Sciatic nerve (tissue), 2 donors: ENCODE results near the gene TMEM131. TPM values are rescaled to one million over a fixed set of nuclear protein-coding genes. Genes with fewer than 3 reads are reported as not detected.

Source experiments
- ATAC-seq: fragments of 200-7000 bp; cut with Tn5 transposase; one replicate; pipeline ENCODE4 v1.9.1; 2020; ENCODE audit warnings: mild to moderate bottlenecking, moderate library complexity
- DNase-seq: peaks from one replicate; pipeline ENCODE4 v3.0.0-alpha.2; 2020; ENCODE audit warnings: low spot score
- intact Hi-C: fragments of 100-400 bp; cut with DNase I; formaldehyde crosslinking; loops from one replicate; pipeline ENCODE4 v1.14.2; 2022
- total RNA-seq: library from RNA; stranded (reverse); fragmentation: NEBNext Ultra II Directional; extraction: Animal tissue kit (Norgen Biotek cat#: 25700); gene quantifications from one replicate; pipeline ENCODE4 v1.2.1, GENCODE V29; 2021
- donor health status: DM: no; HTN: no; CAD: no.
- donor health status: DM: no; HTN: no; CAD: no.

The TMEM131 gene
- total RNA-seq, 1 donor from 2014 or later, result 43.2 TPM

- DNase-seq (no peak), ATAC-seq (no peak)
- intact Hi-C loops, result no loop called here
These were observed 256.5 kb downstream of the TMEM131 start for GRCh38 chr2:97739020-97739892.

- DNase-seq, result no peak
- intact Hi-C loops, result no loop called here
These were observed 257.3 kb downstream of the TMEM131 start for GRCh38 chr2:97738179-97739019.

GRCh38 chr2:97737421-97738178, 258.1 kb downstream of the TMEM131 start:
- no peak for DNase-seq
- intact Hi-C loops, result no loop called here
- no peak for ATAC-seq

More at GRCh38 chr2:97738179-97739019, 257.3 kb downstream of the TMEM131 start:
- no peak for ATAC-seq

DNA sequence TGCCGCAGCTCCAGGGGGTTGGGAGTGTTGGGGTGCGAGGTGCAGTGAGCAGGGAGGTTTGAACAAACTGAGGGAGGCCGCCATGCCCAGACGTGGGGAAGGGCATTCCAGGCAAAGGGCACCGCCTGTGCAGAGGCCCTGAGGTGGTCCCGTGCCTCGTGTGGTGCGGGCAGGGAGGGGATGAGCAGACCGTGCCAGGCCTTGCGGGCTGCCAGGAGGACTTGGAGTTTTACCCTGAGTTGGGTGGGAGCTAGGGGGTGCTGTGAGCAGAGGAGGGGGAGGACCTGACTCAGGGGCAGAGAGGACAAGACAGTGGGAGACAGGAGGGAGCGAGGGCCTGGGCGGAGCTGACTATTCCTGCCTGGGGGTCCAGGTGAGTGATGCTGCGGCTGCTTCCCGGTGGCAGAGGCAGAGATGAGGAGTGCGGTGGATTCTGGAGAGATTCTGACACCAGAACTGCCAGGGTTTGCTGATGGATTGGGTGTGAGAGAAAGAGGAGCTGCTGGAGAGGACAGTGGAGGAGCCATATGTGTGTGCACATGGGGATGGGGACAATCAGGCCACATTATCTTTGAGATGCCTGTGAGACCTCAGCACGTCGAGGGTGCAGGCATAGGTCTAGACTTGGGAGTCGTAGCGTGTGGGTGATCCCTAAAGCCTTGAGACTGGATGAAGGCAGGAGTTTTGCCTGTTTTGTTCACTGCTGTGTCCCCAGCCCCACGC, 259.0 kb downstream of the TMEM131 start:
- DNase-seq, result no peak
- intact Hi-C loops, result no loop called here
- ATAC-seq, result no peak

DNA sequence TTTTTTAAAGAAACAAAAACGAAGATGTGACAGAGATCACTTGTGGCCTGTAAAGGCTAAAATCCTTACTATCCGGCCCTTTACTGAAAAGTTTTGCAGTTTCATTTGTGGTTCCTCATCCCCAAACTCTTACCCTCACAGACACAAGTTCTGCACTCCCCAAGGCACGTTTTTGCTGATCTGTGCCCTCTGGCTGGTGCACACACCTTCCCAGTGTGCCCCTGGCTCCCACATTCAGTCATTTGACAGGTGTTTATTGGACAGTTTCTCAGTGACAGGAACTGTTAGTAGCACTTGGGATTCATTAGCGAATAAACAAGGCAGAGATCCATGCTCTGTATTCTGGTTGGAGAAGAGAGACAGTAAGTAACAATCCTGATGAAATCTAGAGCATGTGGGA, 259.6 kb downstream of the TMEM131 start:
- ATAC-seq (no peak), DNase-seq (no peak)
- intact Hi-C loops, result no loop called here

DNA sequence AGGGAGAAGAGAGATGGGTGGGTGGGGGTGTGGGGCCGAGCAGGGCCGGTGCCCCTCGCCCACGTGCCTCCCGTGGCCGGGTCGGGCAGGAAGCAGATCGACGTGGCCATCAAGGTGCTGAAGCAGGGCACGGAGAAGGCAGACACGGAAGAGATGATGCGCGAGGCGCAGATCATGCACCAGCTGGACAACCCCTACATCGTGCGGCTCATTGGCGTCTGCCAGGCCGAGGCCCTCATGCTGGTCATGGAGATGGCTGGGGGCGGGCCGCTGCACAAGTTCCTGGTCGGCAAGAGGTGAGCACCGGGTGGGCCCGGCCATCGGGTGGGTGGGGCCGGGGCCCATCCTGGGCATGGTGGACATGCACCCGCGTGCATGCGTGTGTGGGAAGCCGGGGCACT, 260.6 kb downstream of the TMEM131 start:
- intact Hi-C loops, result no loop called here
- ATAC-seq (no peak), DNase-seq (no peak)

- intact Hi-C loops, result no loop called here
- no peak for DNase-seq
- ATAC-seq, result no peak
These were observed 261.4 kb downstream of the TMEM131 start for GRCh38 chr2:97734061-97735051.

GRCh38 chr2:97733341-97734035, 262.3 kb downstream of the TMEM131 start:
- no peak for DNase-seq
- ATAC-seq, result no peak
- intact Hi-C loops, result loop anchor here (1.0 kb wide), 1 partner anchor 12 kb away; no protein-coding TSS in a partner anchor

- DNase-seq, result peak; percentile 42
- ATAC-seq, result no peak
These were observed 263.1 kb downstream of the TMEM131 start for GRCh38 chr2:97732436-97733340.

DNA sequence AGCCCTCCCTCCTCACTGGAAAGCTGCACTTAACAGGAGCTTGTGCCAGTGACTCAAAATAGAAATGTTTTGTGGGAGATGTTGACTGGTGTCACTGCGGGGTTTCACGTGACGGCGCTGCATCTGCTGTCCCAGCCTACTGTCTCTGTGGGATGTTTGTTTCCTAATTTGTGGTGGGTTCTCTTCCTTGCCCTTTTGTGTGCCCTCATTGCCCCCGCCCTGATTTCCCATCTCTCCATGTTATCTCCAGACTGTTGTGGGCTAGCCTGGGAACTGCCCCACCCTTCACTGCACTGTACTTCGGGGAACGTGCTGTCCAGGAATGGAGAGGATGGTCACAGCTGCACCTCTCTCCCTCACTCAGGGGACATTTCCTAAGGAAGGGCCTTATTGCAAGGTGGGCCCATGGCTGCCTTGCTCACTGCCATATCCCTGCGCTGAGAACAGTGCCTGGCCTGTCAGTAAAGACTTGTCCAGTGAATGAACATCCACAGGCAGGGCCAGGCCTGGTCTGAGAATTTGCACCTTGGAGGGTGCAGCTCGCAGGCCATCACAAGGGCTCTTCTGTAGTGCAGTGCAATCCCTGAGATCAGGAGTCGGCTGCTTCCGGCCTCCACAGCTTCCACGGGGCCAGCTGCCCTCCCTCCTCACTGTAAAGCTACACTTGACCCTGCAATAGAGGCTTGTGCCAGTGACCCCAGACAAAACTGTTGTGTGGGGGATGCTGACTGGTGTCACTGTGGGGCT, 264.3 kb downstream of the TMEM131 start:
- DNase-seq (peak; percentile 26), ATAC-seq (no peak)
- intact Hi-C loops, result no loop called here

More at GRCh38 chr2:97732436-97733340, 263.1 kb downstream of the TMEM131 start:
- intact Hi-C loops, result loop anchor here (1.0 kb wide), 1 partner anchor 11 kb away; no protein-coding TSS in a partner anchor

- peak; percentile 8 for DNase-seq
- no peak for ATAC-seq
- intact Hi-C loops, result no loop called here
These were observed 265.5 kb downstream of the TMEM131 start for GRCh38 chr2:97730245-97730644.

GRCh38 chr2:97728091-97728731, 267.5 kb downstream of the TMEM131 start:
- DNase-seq, result peak; percentile 33
- intact Hi-C loops, result no loop called here
- ATAC-seq, result no peak

GRCh38 chr2:97727296-97727695, 268.5 kb downstream of the TMEM131 start:
- ATAC-seq, result no peak
- DNase-seq, result no peak
- intact Hi-C loops, result no loop called here

DNA sequence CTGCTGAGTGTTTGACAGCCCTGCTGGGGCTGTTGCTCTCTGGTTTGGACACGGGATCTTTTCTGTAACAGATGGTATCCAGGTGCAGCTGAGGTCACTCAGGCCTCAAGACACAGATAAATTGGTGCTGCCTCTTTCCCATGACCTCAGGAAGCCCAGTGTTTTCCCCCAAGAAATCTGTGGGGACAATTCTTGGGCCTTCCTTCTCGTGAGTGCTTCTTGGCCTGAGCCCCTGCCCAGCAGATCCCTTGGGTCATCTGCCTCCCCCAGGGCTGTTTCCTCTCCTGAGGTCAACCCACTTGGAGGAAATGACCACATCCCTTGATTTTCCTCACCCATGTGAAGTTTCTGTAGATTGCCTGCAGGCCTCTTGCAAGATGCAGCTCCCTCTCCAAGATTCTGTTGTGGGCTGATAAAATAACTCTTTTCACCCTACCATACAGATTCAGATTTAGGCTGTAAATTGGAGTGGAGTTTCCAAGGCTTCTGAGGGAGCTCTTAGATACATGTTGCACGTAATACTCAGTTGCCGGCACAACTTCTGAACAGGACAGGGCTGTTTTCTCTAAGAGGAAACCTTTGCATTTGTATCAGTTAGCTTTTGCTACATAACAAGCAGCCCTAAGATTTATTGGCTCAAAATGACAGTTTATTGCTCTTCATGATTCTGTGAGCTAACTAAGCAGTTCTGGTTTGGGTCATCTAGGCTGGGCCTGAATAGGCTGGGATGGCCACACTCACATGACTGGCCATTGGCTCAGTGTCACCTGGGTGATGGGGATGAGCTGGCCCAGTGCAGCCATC, 269.3 kb downstream of the TMEM131 start:
- ATAC-seq, result peak; percentile 38
- DNase-seq, result no peak
- intact Hi-C loops, result no loop called here
